DND-41 (cell line): Measurements from ENCODE around the gene BCL11A.

Experiments
- ATAC-seq: fragments of 200-7000 bp; cut with Tn5 transposase; 3 replicates; pipeline ENCODE4 v1.9.1; 2021; ENCODE audit warnings: low read depth; ENCODE audit not compliant: insufficient read depth
- DNase-seq: peaks from one replicate; pipeline ENCODE4 v3.0.0-alpha.2; 2020
- H2AFZ ChIP-seq: 2 replicates; pipeline ENCODE4 v1.6.0; 2012; ENCODE audit warnings: low read depth, low read length
- H3K27ac ChIP-seq: 2 replicates; pipeline ENCODE4 v1.5.1; 2012; ENCODE audit warnings: low read length, inconsistent platforms
- H3K27me3 ChIP-seq: fragments of 200-600 bp; sonication (generic); 2 replicates; pipeline ENCODE4 v1.6.0; 2012; ENCODE audit warnings: low read length, mild to moderate bottlenecking, inconsistent platforms; ENCODE audit not compliant: insufficient read depth, poor library complexity
- H3K36me3 ChIP-seq: 2 replicates; pipeline ENCODE4 v1.5.1; 2012; ENCODE audit warnings: low read length, inconsistent platforms; ENCODE audit not compliant: insufficient read depth
- H3K4me1 ChIP-seq: 2 replicates; pipeline ENCODE4 v1.5.1; 2012; ENCODE audit warnings: mild to moderate bottlenecking, low read length; ENCODE audit not compliant: insufficient read depth
- H3K4me2 ChIP-seq: 2 replicates; pipeline ENCODE4 v1.6.0; 2012; ENCODE audit warnings: mild to moderate bottlenecking, moderate library complexity, low read length, inconsistent platforms; ENCODE audit not compliant: insufficient read depth
- H3K4me3 ChIP-seq, 2 experiments: fragments of 200-600 bp in 1 of 2; shearing (Covaris generic) in 1 of 2; 2 replicates each; pipeline ENCODE4 v1.5.1; 2012 to 2016; ENCODE audit warnings: inconsistent platforms in 2 of 2, low read length in 2 of 2, mild to moderate bottlenecking in 2 of 2, low read depth in 1 of 2, moderate library complexity in 1 of 2
- H3K79me2 ChIP-seq: 2 replicates; pipeline ENCODE4 v1.6.0; 2012; ENCODE audit warnings: low read length, inconsistent platforms; ENCODE audit not compliant: insufficient read depth
- H3K9ac ChIP-seq: 2 replicates; pipeline ENCODE4 v1.6.0; 2012; ENCODE audit warnings: low read depth, mild to moderate bottlenecking, inconsistent platforms, low read length, moderate library complexity
- H3K9me3 ChIP-seq: 2 replicates; pipeline ENCODE4 v1.5.1; 2012; ENCODE audit warnings: low read length, moderate library complexity, mild to moderate bottlenecking, inconsistent platforms; ENCODE audit not compliant: insufficient read depth, severe bottlenecking
- H4K20me1 ChIP-seq: 2 replicates; pipeline ENCODE4 v1.6.0; 2012; ENCODE audit warnings: low read length; ENCODE audit not compliant: insufficient read depth
- EZH2 ChIP-seq: IDR thresholded peaks from 3 replicates; pipeline ENCODE4 v1.6.1; 2012; ENCODE audit warnings: borderline replicate concordance, low read depth, mild to moderate bottlenecking, moderate library complexity, low read length, inconsistent platforms; ENCODE audit not compliant: severe bottlenecking
- TF ChIP-seq, protein P1 (sequence below): IDR thresholded peaks from 2 replicates; pipeline ENCODE4 v1.5.1; 2012; ENCODE audit warnings: borderline replicate concordance, low read length, moderate library complexity, mild to moderate bottlenecking; ENCODE audit not compliant: poor library complexity, severe bottlenecking; ENCODE audit errors: extremely low read depth

The BCL11A gene

DNA sequence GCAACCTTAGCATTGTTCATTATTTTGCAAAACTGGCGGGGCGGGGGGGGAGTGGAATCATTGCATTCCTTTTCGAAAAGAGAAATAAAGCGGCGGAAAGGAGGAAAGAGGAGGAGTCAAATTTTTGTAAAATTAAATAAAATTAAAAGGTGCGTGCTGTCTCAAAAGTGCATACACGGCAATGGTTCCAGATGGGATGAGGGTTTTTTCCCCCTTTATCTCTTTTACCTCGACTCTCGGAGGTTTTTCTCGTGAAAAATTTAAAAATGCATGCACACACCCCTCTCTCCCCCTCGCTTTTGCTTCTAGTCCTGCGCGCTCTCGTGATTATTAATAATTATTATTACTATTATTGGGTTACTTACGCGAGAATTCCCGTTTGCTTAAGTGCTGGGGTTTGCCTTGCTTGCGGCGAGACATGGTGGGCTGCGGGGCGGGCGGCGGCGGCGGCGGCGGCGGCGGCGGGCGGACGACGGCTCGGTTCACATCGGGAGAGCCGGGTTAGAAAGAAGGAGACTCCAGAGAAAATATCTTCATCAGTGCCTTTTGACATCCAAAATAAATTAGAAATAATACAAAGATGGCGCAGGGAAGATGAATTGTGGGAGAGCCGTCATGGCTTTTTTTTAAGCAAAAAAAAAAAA lies 481 bp downstream of the BCL11A start:
- no peak for ATAC-seq
- no peaks in the 10 kb centered on the region; the same call in 1 of the 2 replicates for H3K36me3 ChIP-seq
- H3K4me2 ChIP-seq: peak overlapping the region; percentile 92
- H3K27ac ChIP-seq: peak overlapping the region; percentile 85
- peaks cover 82% of the 10 kb centered on the region for H3K27me3 ChIP-seq
- H3K4me1 ChIP-seq: peaks cover 68% of the 10 kb centered on the region
- peak overlapping the region; percentile 65 for H2AFZ ChIP-seq
- TF ChIP-seq EZH2: peak; percentile 36
- TF ChIP-seq, protein P1, sequence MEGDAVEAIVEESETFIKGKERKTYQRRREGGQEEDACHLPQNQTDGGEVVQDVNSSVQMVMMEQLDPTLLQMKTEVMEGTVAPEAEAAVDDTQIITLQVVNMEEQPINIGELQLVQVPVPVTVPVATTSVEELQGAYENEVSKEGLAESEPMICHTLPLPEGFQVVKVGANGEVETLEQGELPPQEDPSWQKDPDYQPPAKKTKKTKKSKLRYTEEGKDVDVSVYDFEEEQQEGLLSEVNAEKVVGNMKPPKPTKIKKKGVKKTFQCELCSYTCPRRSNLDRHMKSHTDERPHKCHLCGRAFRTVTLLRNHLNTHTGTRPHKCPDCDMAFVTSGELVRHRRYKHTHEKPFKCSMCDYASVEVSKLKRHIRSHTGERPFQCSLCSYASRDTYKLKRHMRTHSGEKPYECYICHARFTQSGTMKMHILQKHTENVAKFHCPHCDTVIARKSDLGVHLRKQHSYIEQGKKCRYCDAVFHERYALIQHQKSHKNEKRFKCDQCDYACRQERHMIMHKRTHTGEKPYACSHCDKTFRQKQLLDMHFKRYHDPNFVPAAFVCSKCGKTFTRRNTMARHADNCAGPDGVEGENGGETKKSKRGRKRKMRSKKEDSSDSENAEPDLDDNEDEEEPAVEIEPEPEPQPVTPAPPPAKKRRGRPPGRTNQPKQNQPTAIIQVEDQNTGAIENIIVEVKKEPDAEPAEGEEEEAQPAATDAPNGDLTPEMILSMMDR: no peak
- H3K9me3 ChIP-seq: no peaks in the 10 kb centered on the region
- H3K79me2 ChIP-seq: peaks cover 60% of the 10 kb centered on the region
- 0 out of 2 replicates have a peak, but pooled peaks cover 4% of the 10 kb centered on the region for H4K20me1 ChIP-seq
- peak; percentile 38 for DNase-seq
- H3K4me3 ChIP-seq: peak overlapping the region; percentile 38 to 78
- peak overlapping the region; percentile 89 for H3K9ac ChIP-seq

DNA sequence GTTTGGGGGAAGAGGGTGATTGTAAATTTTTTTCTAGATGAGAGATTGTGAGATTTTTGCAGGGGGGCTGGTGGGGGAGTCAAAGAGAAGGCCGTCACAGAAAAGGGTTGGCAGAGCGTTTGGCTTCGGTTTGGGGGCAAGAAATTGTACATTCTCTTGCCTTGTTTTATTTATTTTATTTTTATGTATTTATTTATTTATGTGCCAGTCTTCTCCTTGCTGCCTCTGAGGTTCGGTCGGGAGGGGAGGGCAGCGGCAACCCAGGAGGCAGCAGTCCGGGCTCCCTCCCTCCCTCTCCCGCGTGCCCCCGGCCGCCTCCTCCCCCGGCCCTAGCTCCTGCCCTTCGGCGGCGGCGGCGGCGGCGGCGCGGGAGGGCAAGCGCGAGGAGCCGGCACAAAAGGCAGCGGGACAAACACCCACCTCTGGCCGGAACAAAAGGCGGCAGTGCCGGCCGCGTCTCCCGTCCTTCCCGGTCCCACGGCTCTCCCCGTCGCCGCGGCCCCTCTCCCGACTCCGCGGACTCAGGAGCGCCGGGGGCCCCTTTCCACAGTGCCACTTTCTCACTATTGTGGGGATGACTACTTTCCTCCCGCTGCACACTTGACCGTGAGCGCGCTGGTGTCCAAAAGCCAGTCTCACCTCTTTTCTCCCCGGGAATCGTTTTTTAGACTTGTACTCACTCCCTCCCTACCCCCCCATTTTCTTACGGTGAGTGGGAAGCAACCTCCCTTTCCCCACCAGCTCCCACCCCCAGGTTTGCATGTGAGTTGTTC lies 1.2 kb downstream of the BCL11A start:
- peak overlapping the region; percentile 92 for H3K4me2 ChIP-seq
- H3K79me2 ChIP-seq: peaks cover 67% of the 10 kb centered on the region
- peak overlapping the region; percentile 68 for H2AFZ ChIP-seq
- peak overlapping the region; percentile 89 for H3K9ac ChIP-seq
- peaks cover 78% of the 10 kb centered on the region for H3K27me3 ChIP-seq
- peak overlapping the region; percentile 96 for H3K27ac ChIP-seq
- H4K20me1 ChIP-seq: peaks cover 7% of the 10 kb centered on the region; the same call in 1 of the 2 replicates
- H3K4me1 ChIP-seq: peaks cover 68% of the 10 kb centered on the region
- peak; percentile 94 for TF ChIP-seq EZH2
- TF ChIP-seq, protein P1: no peak
- DNase-seq: peak; percentile 41
- no peaks in the 10 kb centered on the region for H3K9me3 ChIP-seq
- H3K4me3 ChIP-seq: peak overlapping the region; percentile 38 to 78
- H3K36me3 ChIP-seq: peaks cover 2% of the 10 kb centered on the region; the same call in 1 of the 2 replicates
- no peak for ATAC-seq

DNA sequence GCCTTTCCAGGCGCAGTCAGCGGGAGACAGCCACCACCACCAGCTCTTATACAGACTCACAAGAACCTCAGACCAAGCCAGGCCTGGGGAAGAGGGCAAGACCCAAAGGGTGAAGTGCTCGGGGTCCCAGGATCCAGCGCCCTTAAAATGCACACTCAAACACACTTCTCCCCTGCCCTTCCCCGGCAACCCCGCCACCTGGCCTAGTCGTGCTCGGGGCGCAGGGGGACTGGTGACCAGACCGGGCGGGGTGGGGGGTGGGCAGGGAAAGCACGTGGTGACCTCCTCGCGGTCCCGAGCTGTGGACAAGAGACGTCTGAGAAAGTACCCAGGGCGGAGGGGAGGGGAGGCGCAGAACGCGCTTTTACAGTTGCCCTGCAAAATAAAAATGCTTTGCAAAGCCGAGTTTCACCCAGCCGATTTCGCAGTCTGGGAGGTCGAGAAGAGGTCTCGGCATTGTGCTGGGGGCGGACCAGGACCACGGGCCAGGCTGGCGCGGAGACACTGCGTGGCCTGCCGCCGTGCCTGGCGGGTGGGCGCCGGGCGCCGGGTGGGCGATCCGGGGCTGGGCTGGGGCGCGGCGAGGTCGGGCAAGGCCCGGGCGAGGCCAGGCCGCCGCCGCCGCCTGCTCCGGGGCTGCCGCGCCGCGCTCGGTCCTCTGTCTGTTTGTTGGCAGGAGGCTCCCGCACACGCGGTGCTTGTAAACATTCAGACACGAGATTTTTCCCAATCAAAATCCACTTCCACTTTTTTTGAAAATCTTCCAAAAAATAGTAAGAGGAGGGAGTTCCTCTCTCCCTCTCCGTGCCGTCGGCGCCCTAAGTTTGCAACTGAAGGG lies 2.0 kb downstream of the BCL11A start:
- H3K27me3 ChIP-seq: peaks cover 69% of the 10 kb centered on the region
- peak overlapping the region; percentile 96 for H3K27ac ChIP-seq
- peak; percentile 80 for TF ChIP-seq EZH2
- TF ChIP-seq, protein P1: no peak
- peak overlapping the region; percentile 89 for H3K9ac ChIP-seq
- H4K20me1 ChIP-seq: peaks cover 15% of the 10 kb centered on the region; the same call in 1 of the 2 replicates
- peaks cover 75% of the 10 kb centered on the region for H3K79me2 ChIP-seq
- peaks cover 10% of the 10 kb centered on the region for H3K36me3 ChIP-seq
- peak overlapping the region; percentile 38 to 78; a peak in 3 of 4 replicates for H3K4me3 ChIP-seq
- no peaks in the 10 kb centered on the region for H3K9me3 ChIP-seq
- H3K4me2 ChIP-seq: peak overlapping the region; percentile 92
- DNase-seq: peak; percentile 57
- H3K4me1 ChIP-seq: peaks cover 68% of the 10 kb centered on the region
- peak; percentile 2; the same call in 2 of the 3 replicates for ATAC-seq
- peak overlapping the region; percentile 68 for H2AFZ ChIP-seq
